PC-3 (cell line): Measurements from ENCODE around the gene PCDH15.

Experiments
- EZH2 ChIP-seq: fragments of 300-600 bp; sonication (generic); IDR thresholded peaks from one replicate; pipeline ENCODE4 v1.6.1; 2017; ENCODE audit warnings: antibody characterized with exemption, mild to moderate bottlenecking, low read length; ENCODE audit not compliant: unreplicated experiment
- EZH2phosphoT487 ChIP-seq: fragments of 300-600 bp; sonication (generic); IDR thresholded peaks from 2 replicates; pipeline ENCODE4 v1.6.1; 2018; ENCODE audit warnings: mild to moderate bottlenecking, antibody characterized with exemption, low read length, borderline replicate concordance
- TF ChIP-seq, protein P1 (sequence below): fragments of 300-600 bp; sonication (generic); conservative IDR thresholded peaks from 2 replicates; pipeline ENCODE4 v1.5.1; 2017; ENCODE audit warnings: antibody characterized with exemption, low read depth, mild to moderate bottlenecking, low read length

DNA sequence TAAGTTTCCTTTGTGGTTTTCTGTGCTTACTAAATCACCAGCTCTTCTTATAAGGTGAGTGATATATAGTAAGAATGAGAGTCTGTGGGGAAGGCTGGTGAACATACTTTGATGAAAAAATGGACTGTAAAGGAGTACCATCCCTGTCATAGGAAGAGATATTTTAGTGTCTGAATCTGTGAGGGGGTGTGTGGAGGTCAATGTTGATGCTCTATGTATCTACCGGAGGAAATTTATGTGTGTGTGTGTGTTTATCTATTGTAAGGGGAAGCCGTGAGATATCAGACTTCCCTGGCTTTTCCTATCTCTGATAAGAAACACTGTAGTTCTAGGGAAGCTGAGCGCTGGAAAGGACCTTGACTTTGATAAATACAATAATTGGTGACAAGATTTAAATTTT lies 179.0 kb downstream of the PCDH15 start:
- TF ChIP-seq EZH2phosphoT487 (no peak), EZH2 (no peak)
- TF ChIP-seq, protein P1, sequence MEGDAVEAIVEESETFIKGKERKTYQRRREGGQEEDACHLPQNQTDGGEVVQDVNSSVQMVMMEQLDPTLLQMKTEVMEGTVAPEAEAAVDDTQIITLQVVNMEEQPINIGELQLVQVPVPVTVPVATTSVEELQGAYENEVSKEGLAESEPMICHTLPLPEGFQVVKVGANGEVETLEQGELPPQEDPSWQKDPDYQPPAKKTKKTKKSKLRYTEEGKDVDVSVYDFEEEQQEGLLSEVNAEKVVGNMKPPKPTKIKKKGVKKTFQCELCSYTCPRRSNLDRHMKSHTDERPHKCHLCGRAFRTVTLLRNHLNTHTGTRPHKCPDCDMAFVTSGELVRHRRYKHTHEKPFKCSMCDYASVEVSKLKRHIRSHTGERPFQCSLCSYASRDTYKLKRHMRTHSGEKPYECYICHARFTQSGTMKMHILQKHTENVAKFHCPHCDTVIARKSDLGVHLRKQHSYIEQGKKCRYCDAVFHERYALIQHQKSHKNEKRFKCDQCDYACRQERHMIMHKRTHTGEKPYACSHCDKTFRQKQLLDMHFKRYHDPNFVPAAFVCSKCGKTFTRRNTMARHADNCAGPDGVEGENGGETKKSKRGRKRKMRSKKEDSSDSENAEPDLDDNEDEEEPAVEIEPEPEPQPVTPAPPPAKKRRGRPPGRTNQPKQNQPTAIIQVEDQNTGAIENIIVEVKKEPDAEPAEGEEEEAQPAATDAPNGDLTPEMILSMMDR = no peak
